GM18861 (cell line): ENCODE measurements around the gene RDH13.
"Not testable (repeated sequence)": the region's sequence is repeated elsewhere in the genome, so short reads cannot be mapped to it uniquely, and the experiment has no call there.

Source experiments
- ATAC-seq: cut with Tn5 transposase; IDR thresholded peaks from one replicate; pipeline ENCODE4 v1.9.1; 2021; ENCODE audit not compliant: unreplicated experiment

RDH13 gene

GRCh38 chr19:55046975-55047622 is 15.8 kb downstream of the RDH13 start:
- ATAC-seq: no peak

DNA sequence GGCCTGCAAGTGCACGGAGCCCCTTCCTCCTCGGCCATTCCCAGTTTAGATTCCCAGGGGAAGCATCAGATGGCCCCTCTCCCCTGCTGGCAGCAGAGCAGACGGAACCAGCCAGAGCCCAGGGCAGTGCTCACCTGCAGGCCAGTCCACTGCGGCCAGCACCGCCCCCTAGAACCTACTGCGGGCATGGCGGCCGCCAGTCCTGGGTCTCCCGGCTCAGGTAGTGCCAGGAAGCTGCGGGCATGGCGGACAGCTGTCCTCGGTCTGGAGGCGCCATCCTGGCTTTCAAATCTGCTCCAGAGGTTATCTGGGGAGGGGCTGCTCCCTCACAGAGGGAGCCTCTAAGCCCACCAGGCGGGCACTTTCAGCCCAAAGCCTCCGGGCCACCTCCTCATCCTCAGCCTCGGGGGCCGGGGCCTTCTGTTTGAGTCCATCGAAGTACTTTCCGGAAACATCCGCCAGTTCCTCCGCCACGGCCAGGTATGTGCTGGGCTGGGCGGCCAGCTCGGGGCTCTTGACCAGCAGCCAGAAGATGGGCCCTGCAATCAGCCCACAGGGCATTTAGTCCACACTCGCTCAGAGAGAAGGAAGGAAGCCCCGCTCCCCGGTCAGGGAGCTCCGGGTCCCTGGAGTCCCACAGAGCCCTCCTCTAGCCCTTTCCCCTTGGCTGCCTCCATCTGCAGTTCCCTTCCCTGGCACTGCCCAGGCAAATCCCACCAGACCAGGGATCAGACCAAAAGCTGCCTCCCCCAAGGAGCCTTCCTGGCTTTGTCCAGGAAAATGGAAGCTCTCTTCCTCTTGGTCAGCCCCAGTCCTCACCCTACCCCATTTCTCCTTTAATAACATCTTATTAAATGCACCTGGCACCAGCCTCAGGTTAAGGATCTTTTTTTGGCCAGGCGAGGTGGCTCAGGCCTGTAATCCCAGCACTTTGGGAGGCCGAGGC is 17.9 kb downstream of the RDH13 start:
- ATAC-seq: no peak

DNA sequence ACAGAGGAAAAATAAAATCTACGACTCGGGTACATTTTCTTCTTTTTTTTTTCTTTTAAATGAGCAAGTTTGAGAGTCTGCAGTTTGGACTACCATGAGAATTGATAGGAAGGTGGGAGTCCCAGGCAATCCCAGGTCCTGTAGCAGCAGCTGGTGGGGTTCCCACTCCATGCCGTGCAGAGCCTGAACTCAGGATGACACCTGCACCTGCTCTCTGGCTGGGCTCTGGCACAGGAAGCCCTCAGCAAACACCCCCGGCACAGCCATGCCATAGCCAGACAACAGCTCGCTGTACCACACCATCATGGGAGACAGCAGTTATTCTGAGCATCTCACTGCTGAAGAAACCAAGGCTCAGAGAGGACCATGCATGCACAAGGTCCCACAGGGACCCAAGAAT is 18.7 kb downstream of the RDH13 start:
- ATAC-seq: no peak

DNA sequence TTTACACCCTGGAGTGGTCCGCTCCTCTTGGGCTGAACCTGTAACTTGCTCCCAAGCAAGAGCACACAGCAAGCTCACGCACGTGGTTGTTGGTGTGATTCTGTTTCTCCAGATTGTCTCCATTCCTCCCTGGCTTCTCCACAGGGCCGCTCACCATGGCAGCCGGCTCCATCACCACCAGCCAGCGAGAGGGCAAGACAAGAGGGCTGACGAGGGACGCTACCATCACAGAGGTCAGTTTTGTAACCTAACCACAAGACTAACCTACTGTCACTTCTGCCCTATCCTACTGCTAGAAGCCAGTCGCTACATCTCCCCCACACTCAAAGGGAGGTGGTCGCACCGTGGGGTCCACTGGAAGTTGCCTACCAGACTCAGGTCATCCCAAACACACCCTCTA is 20.3 kb downstream of the RDH13 start:
- ATAC-seq: no peak

GRCh38 chr19:55042344-55042678 is 20.6 kb downstream of the RDH13 start:
- ATAC-seq: no peak

GRCh38 chr19:55041627-55042343 is 21.2 kb downstream of the RDH13 start:
- ATAC-seq: no peak

GRCh38 chr19:55041244-55041626 is 21.7 kb downstream of the RDH13 start:
- no peak for ATAC-seq

DNA sequence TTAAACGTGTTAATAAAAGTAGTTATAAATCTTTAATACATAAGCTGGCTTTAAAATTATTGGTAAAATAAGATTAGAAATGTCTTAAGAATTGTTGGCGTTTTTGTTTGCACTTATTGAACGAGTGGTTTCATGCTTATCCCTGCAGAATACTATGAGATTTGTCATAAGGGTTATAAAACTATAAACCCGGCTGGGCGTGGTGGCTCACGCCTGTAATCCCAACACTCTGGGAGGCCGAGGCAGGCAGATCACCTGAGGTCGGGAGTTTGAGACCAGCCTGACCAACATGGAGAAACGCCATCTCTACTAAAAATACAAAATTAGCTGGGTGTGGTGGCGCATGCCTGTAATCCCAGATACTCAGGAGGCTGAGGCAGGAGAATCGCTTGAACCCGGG is 22.3 kb downstream of the RDH13 start:
- ATAC-seq: not testable (repeated sequence)

DNA sequence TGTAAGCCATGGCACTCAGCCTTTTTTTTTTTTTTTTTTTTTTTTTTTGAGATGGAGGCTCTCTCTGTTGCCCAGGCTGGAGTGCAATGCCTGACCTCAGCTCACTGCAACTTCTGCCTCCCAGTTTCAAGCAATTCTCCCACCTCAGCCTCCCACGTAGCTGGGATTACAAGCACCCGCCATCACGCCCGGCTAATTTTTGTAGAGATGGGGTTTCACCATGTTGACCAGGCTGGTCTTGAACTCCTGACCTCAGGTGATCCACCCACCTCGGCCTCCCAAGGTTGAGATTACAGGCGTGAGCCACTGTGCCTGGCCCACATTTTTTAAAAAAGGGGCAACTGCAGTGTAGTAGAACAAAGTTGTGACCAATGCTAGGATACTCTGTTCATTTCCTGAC is 25.3 kb downstream of the RDH13 start:
- not testable (repeated sequence) for ATAC-seq

DNA sequence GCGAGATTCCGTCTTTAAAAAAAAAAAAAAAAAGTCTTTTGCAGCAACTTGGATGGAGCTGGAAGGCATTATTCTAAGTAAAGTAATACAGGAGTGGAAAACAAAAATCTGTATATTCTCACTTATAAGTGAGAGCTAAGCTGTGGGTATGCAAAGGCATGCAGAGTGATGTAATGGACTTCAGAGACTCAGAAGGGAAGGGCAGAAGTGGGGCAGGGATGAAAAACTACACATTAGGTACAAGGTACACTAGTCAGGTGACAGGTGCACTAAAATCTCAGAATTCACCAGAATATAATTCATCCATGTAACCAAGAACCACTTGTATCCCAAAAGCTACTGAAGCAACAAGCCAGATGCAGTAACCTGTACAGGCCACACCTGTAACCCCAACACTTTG is 26.9 kb downstream of the RDH13 start:
- no peak for ATAC-seq

GRCh38 chr19:55034751-55035150 is 28.2 kb downstream of the RDH13 start:
- no peak for ATAC-seq

- not testable (repeated sequence) for ATAC-seq
Measured at GRCh38 chr19:55032976-55033643, 29.8 kb downstream of the RDH13 start.

GRCh38 chr19:55032170-55032800 is 30.7 kb downstream of the RDH13 start:
- no peak for ATAC-seq

DNA sequence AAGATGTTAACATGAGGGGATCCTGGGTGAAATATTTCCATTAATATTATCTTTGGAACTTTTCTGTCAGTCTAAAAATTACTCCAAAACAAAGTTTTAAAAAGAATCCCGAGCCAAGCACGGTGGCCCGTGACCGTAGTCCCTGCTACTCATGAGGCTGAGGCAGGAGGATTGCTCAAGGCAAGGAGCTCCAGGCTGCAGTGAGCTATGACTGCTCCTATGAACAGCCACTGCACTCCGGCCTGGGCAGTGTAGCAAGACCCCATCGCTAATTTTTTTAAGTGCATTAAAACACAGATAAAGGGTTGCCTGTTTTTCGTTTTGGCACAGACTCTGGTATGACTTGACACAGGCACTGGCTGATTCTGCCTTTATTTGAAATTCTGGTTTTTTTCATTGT is 31.8 kb downstream of the RDH13 start:
- ATAC-seq: no peak

DNA sequence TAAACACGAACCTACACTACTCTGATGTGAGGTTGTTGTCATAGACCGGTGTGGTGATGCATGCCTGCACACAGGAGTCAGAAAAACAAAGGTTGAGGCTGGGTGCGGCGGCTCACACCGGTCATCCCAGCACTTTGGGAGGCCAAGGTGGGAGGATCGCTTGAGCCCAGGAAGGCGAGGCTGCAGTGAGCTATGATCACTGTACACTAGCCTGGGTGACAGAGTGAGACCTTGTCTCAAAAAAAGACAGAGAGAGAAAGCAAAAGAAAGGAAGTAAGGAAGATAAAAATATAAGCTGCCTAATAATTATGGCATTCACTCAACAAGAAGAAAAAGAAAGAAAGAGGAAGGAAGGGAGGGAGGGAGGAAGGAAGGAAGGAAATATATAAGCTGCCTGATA is 34.2 kb downstream of the RDH13 start:
- no peak for ATAC-seq

- no peak for ATAC-seq
Measured at GRCh38 chr19:55027472-55028337, 35.2 kb downstream of the RDH13 start.

DNA sequence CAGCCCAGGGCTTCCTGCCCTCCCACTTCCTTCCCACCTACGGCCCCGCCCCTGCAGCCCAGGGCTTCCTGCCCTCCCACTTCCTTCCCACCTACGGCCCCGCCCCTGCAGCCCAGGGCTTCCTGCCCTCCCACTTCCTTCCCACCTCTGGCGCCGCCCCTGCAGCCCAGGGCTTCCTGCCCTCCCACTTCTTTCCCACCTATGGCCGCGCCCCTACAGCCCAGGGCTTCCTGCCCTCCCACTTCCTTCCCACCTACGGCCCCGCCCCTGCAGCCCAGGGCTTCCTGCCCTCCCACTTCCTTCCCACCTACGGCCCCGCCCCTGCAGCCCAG is 35.8 kb downstream of the RDH13 start:
- ATAC-seq: not testable (repeated sequence)

- no peak for ATAC-seq
Measured at GRCh38 chr19:55024111-55024510, 38.8 kb downstream of the RDH13 start.

DNA sequence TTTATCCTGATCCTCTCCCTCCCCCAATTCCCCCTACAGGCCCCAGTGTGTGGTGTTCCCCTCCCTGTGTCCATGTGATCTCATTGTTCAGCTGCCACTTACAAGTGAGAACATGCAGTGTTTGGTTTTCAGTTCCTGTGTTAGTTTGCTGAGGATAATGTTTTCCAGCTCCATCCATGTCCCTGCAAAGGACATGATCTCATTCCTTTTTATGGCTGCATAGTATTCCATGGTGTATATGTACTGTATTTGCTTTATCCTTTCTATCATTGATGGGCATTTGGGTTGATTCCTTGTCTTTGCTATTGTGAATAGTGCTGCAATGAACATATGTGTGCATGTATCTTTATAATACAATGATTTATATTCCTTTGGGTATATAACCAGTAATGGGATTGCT is 42.6 kb downstream of the RDH13 start:
- not testable (repeated sequence) for ATAC-seq

GRCh38 chr19:55018633-55019032 is 44.3 kb downstream of the RDH13 start:
- no peak for ATAC-seq
